ENCODE results near the gene TNIP2.
A peak's percentile ranks its signal among the peaks of the same experiment; 100 is the strongest.

Gene TNIP2

DNA sequence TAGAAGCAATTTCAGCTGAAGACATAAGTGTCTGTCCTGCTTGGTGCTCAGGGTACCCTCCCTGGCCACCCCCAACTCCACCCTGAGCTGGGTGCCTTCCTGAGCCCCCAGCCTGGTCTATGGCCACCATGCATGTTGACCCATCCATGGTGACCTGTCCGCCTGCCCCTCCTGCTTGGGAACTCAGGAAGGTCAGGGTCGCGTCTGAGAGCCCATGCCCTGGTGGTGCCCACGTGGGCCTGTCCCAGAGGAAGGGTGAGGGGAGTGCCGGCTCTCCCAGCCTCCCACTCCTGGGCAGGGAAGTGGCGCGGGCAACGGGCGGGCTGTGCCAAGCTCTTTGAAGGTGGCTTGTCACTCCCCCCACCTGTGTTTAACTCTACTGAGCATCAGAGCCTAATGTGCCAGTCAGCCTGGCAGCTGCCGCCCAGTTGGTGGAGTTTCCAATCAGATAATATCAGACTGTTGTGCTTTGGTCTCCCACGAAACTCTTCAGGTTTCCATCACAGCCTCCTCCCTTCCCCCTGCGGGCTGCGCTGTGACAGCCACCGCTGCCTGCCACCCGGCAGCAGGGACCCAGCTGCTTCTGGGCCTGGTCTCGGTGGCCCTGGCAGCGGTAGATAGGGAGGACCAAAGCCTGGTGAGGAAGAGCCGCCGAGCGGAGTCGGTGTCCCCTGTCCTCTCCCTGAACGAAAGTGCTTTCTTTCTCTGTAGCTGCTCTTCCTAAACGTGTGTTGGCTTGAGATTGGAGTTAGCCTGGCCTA is 41.6 kb upstream of the TNIP2 start:
- Histone ChIP-seq H3K27ac (ENCODE audit: low read length) (peak overlapping the region; percentile 14; the same call in 1 of the 2 replicates), H3K9ac (ENCODE audit: low read length) (peak overlapping the region; percentile 34; the same call in 1 of the 2 replicates), H3K4me1 (ENCODE audit: low read length) (peaks cover 77% of the 10 kb centered on the region), H2AFZ (ENCODE audit: low read depth, low read length) (no peak overlapping the region), H4K20me1 (ENCODE audit: insufficient read depth, low read length) (no peaks in the 10 kb centered on the region), H3K9me3 (ENCODE audit: insufficient read depth, low read length) (no peaks in the 10 kb centered on the region), H3K27me3 (ENCODE audit: low read depth, low read length) (no peaks in the 10 kb centered on the region), H3K79me2 (ENCODE audit: low read length) (no peaks in the 10 kb centered on the region), H3K36me3 (replicated peaks; ENCODE audit: low read depth, low read length) (no peaks in the 10 kb centered on the region), H3K4me3 (ENCODE audit: low read length) (peak overlapping the region; percentile 59; the same call in 1 of the 2 replicates), H3K4me2 (ENCODE audit: low read length) (peak overlapping the region; percentile 77)
- TF ChIP-seq EZH2phosphoT487 (IDR thresholded peaks at IDR 0.05; ENCODE audit: low read depth): no peak
- TF ChIP-seq, protein P1, sequence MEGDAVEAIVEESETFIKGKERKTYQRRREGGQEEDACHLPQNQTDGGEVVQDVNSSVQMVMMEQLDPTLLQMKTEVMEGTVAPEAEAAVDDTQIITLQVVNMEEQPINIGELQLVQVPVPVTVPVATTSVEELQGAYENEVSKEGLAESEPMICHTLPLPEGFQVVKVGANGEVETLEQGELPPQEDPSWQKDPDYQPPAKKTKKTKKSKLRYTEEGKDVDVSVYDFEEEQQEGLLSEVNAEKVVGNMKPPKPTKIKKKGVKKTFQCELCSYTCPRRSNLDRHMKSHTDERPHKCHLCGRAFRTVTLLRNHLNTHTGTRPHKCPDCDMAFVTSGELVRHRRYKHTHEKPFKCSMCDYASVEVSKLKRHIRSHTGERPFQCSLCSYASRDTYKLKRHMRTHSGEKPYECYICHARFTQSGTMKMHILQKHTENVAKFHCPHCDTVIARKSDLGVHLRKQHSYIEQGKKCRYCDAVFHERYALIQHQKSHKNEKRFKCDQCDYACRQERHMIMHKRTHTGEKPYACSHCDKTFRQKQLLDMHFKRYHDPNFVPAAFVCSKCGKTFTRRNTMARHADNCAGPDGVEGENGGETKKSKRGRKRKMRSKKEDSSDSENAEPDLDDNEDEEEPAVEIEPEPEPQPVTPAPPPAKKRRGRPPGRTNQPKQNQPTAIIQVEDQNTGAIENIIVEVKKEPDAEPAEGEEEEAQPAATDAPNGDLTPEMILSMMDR (IDR thresholded peaks at IDR 0.05; ENCODE audit: low read depth, low read length): no peak

DNA sequence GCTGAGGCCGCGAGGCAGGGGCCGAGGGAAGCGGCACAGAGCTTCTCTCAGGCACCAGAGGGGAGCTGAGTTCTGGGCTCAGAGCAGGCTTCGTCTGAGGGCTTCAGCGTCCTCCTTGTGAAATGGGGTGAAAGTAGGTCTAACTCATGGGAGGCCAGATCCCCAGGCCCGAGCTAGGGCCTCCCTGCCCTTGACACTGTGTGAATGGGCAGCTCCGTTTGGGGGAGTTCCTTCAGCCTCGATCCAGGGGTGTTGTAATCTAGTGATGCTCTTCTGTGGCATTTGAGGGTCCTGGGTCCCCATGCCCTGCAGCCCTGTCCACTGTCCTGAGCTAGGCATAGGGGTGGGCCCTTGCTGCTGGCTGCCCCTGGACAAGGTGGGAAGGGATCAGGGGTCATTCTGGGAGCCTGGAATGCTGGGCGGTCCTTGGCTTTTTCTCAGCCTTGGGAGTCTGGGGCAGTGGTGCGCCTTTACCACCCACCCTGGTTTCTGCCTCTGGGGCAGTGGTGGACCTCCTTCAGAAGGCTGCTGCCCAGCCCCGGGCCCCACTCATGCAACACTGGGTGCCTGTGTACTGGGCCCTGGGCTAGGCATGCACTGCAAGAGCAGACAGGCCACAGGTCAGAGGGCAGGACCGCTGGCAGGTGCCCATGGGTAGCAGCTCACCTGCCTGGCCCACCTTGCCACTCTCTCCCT is 40.9 kb upstream of the TNIP2 start:
- Histone ChIP-seq H3K79me2 (ENCODE audit: low read length) (no peaks in the 10 kb centered on the region), H3K27me3 (ENCODE audit: low read depth, low read length) (no peaks in the 10 kb centered on the region), H3K4me2 (ENCODE audit: low read length) (no peak overlapping the region), H3K4me3 (ENCODE audit: low read length) (no peak overlapping the region), H3K9ac (ENCODE audit: low read length) (no peak overlapping the region), H4K20me1 (ENCODE audit: insufficient read depth, low read length) (no peaks in the 10 kb centered on the region), H3K36me3 (replicated peaks; ENCODE audit: low read depth, low read length) (no peaks in the 10 kb centered on the region), H2AFZ (ENCODE audit: low read depth, low read length) (no peak overlapping the region), H3K4me1 (ENCODE audit: low read length) (peaks cover 75% of the 10 kb centered on the region), H3K27ac (ENCODE audit: low read length) (no peak overlapping the region), H3K9me3 (ENCODE audit: insufficient read depth, low read length) (no peaks in the 10 kb centered on the region)
- no peak for TF ChIP-seq EZH2phosphoT487 (IDR thresholded peaks at IDR 0.05; ENCODE audit: low read depth)
- TF ChIP-seq, protein P1 (IDR thresholded peaks at IDR 0.05; ENCODE audit: low read depth, low read length): no peak

DNA sequence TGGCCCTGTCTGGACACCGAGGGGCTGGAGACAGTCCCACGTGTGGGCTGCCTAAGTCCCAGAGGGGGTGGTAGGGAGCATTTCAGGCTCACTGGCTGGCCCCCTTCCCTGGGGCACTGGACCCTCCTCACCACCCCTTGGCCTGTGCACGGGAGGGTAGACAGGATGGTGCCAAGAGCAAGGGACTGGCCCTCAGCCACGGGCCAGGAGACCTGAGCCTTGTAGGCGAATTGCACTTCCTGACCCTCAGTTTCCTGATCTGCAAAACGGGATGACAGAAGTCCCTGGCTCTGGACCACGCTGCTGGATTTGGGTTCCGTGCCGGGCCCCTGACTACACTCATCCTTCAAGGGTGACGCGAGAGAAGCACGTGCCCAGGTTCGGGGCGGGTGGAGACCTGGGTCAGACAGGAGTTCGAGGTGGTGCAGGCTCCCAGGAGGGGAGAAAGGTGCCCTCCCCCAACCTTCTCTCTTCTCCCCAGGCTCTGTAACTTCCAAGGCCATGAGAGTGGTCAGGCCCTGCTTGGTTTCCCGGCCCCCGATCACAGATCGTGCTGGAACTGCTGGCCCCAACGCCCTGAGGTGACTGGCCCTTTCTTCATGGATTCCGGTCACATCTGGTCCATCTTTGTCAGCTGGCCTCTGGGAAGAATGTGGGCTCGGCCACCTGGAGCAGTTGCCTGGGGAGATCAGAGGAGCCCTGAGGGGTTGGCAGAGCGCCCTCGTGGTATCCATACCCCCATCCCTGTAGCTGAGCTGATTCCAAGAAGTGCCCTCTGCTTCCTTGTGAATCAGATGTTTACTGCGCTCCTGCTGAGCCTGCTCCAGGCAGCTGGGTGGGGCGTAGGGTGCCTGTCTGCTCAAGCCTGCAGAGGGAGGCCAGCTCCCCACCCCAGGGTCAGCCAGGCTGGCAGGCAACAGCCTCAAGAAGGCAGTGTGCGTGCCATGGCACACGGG is 40.0 kb upstream of the TNIP2 start:
- Histone ChIP-seq H3K9ac (ENCODE audit: low read length) (peak overlapping the region; percentile 16; the same call in 1 of the 2 replicates), H3K4me1 (ENCODE audit: low read length) (peaks cover 66% of the 10 kb centered on the region), H3K4me2 (ENCODE audit: low read length) (peak overlapping the region; percentile 61), H3K79me2 (ENCODE audit: low read length) (no peaks in the 10 kb centered on the region), H3K27ac (ENCODE audit: low read length) (no peak overlapping the region; the same call in 1 of the 2 replicates), H3K36me3 (replicated peaks; ENCODE audit: low read depth, low read length) (no peaks in the 10 kb centered on the region), H2AFZ (ENCODE audit: low read depth, low read length) (no peak overlapping the region), H3K27me3 (ENCODE audit: low read depth, low read length) (no peaks in the 10 kb centered on the region), H3K9me3 (ENCODE audit: insufficient read depth, low read length) (no peaks in the 10 kb centered on the region), H3K4me3 (ENCODE audit: low read length) (peak overlapping the region; percentile 55; the same call in 1 of the 2 replicates), H4K20me1 (ENCODE audit: insufficient read depth, low read length) (no peaks in the 10 kb centered on the region)
- no peak for TF ChIP-seq EZH2phosphoT487 (IDR thresholded peaks at IDR 0.05; ENCODE audit: low read depth)
- TF ChIP-seq, protein P1 (IDR thresholded peaks at IDR 0.05; ENCODE audit: low read depth, low read length): no peak

All from OCI-LY3 (cell line).